GM12878 (cell line): ENCODE data around the gene CCDC8. TPM values are rescaled to one million over a fixed set of nuclear protein-coding genes. Genes with fewer than 3 reads are reported as not detected.

Experiments
- ATAC-seq: fragments of 200-7000 bp; cut with Tn5 transposase; 3 replicates; pipeline ENCODE4 v1.9.1; 2020; ENCODE audit warnings: mild to moderate bottlenecking, moderate library complexity
- BruUV-seq: library from RNA; stranded (reverse); fragments of 400-500 nt; replicated peaks from 2 replicates; lab custom pipeline; 2021; lab: Mats Ljungman, UMichigan
- CTCF ChIA-PET: fragments of 300-600 bp; sonication (Branson Sonifier 250); formaldehyde crosslinking; extraction: SDS; loops from one replicate; lab custom pipeline; 2021; ENCODE audit warnings: inconsistent platforms; lab: Yijun Ruan, JAX
- POLR2A ChIA-PET: fragments of 350-600 bp; formaldehyde crosslinking; extraction: SDS; loops from one replicate; lab custom pipeline; 2021; ENCODE audit warnings: inconsistent platforms; lab: Charles Lee
- RAD21 ChIA-PET: fragments of 300-600 bp; sonication (Branson Sonifier 250); formaldehyde crosslinking; loops from one replicate; lab custom pipeline; 2023; ENCODE audit warnings: antibody characterized with exemption; ENCODE audit not compliant: unreplicated experiment; lab: Charles Lee
- SMC1A ChIA-PET: fragments of 300-600 bp; sonication (Branson Sonifier 250); formaldehyde crosslinking; loops from one replicate; lab custom pipeline; 2023; ENCODE audit not compliant: unreplicated experiment, uncharacterized antibody; lab: Charles Lee
- DNase-seq: peaks from one replicate; pipeline ENCODE4 v3.0.0-alpha.2; 2011; ENCODE audit warnings: low read depth, low spot score
- FAIRE-seq: peaks from 3 replicates; lab custom pipeline; 2011; peaks lifted over from hg19 to GRCh38; lab: Jason Lieb, UNC
- H2AFZ ChIP-seq: 2 replicates; pipeline ENCODE4 v1.6.0; 2011; ENCODE audit warnings: low read depth, low read length, control low read depth; ENCODE audit not compliant: control insufficient read depth
- H3K27ac ChIP-seq: 2 replicates; pipeline ENCODE4 v1.5.1; 2011; ENCODE audit warnings: control low read depth; ENCODE audit not compliant: control insufficient read depth, insufficient read depth
- H3K27me3 ChIP-seq, 2 experiments: replicated peaks in 1 of 2; 2 replicates each; pipeline versions ENCODE4 v1.6.0 to v1.6.1; 2011; ENCODE audit warnings: low read length in 1 of 2; ENCODE audit not compliant: control insufficient read depth in 2 of 2, insufficient read depth in 2 of 2
- H3K36me3 ChIP-seq, 2 experiments: 2 replicates each; pipeline ENCODE4 v1.5.1; 2011; ENCODE audit warnings: low read length in 1 of 2; ENCODE audit not compliant: control insufficient read depth in 2 of 2, insufficient read depth in 2 of 2
- H3K4me1 ChIP-seq: 2 replicates; pipeline ENCODE4 v1.6.1; 2011; ENCODE audit warnings: mild to moderate bottlenecking, low read length, moderate library complexity, mixed read lengths; ENCODE audit not compliant: control insufficient read depth, insufficient read depth
- H3K4me2 ChIP-seq: 2 replicates; pipeline ENCODE4 v1.6.0; 2011; ENCODE audit warnings: control low read depth; ENCODE audit not compliant: control insufficient read depth, insufficient read depth
- H3K4me3 ChIP-seq: fragments of 200-600 bp; sonication (generic); 2 replicates; pipeline ENCODE4 v1.5.1; 2016
- H3K79me2 ChIP-seq: 2 replicates; pipeline ENCODE4 v1.6.0; 2011; ENCODE audit warnings: low read length; ENCODE audit not compliant: control insufficient read depth, insufficient read depth
- H3K9ac ChIP-seq: 2 replicates; pipeline ENCODE4 v1.8.0; 2011; ENCODE audit warnings: low read length, control low read depth, mixed read lengths; ENCODE audit not compliant: control insufficient read depth, insufficient read depth
- H3K9me3 ChIP-seq: replicated peaks from 3 replicates; pipeline ENCODE4 v1.5.1; 2011; ENCODE audit warnings: mild to moderate bottlenecking, low read length; ENCODE audit not compliant: control insufficient read depth, insufficient read depth
- H4K20me1 ChIP-seq: 2 replicates; pipeline ENCODE4 v1.6.0; 2011; ENCODE audit not compliant: control insufficient read depth, insufficient read depth
- ATF3 ChIP-seq: IDR thresholded peaks from 2 replicates; pipeline ENCODE4 v1.6.1; 2011; ENCODE audit warnings: low read depth, mild to moderate bottlenecking, low read length, moderate library complexity, borderline replicate concordance; ENCODE audit errors: extremely low read depth
- CBX3 ChIP-seq: fragments of 200-600 bp; sonication (generic); IDR thresholded peaks from 2 replicates; pipeline ENCODE4 v1.6.1; 2016; ENCODE audit warnings: low read depth, borderline replicate concordance
- EED ChIP-seq: sonication (generic); IDR thresholded peaks from 2 replicates; pipeline ENCODE4 v1.6.1; 2016; ENCODE audit warnings: antibody characterized with exemption, low read depth
- MAX ChIP-seq: IDR thresholded peaks from 2 replicates; pipeline ENCODE4 v1.6.1; 2012; ENCODE audit warnings: low read depth, low read length, improper control_type of control experiment
- MEF2B ChIP-seq: fragments of 450-650 bp; IDR thresholded peaks from 2 replicates; pipeline ENCODE4 v1.6.1; 2018; ENCODE audit warnings: mild to moderate bottlenecking, moderate library complexity; ENCODE audit not compliant: partially characterized antibody, poor library complexity, severe bottlenecking
- MYC ChIP-seq: IDR thresholded peaks from 2 replicates; pipeline ENCODE4 v1.6.1; 2011; ENCODE audit warnings: mild to moderate bottlenecking, low read length, moderate library complexity, inconsistent platforms; ENCODE audit not compliant: insufficient read depth, insufficient replicate concordance, insufficient read length, severe bottlenecking
- NBN ChIP-seq: fragments of 450-650 bp; IDR thresholded peaks from 2 replicates; pipeline ENCODE4 v1.6.1; 2016
- RBBP5 ChIP-seq: fragments of 200-600 bp; sonication (generic); conservative IDR thresholded peaks from 2 replicates; pipeline ENCODE4 v1.6.1; 2016
- SIN3A ChIP-seq: IDR thresholded peaks from 2 replicates; pipeline ENCODE4 v1.6.1; 2012; ENCODE audit warnings: low read depth, low read length, improper control_type of control experiment
- SKIL ChIP-seq: fragments of 450-650 bp; IDR thresholded peaks from 2 replicates; pipeline ENCODE4 v1.6.1; 2017; ENCODE audit warnings: mild to moderate bottlenecking, low read depth, inconsistent platforms; ENCODE audit not compliant: poor library complexity, severe bottlenecking
- SMAD5 ChIP-seq: IDR thresholded peaks from 2 replicates; pipeline ENCODE4 v1.6.1; 2016; ENCODE audit warnings: antibody characterized with exemption, low read depth
- SP1 ChIP-seq: IDR thresholded peaks from one replicate; pipeline ENCODE4 v1.6.1; 2011; ENCODE audit warnings: low read depth, low read length
- SPI1 ChIP-seq: IDR thresholded peaks from 2 replicates; pipeline ENCODE4 v1.6.1; 2011; ENCODE audit warnings: low read depth, mild to moderate bottlenecking, low read length, moderate library complexity, borderline replicate concordance; ENCODE audit not compliant: insufficient read depth
- SREBF1 ChIP-seq: IDR thresholded peaks from 2 replicates; pipeline ENCODE4 v1.6.1; 2012; ENCODE audit warnings: mild to moderate bottlenecking, low read length
- SREBF2 ChIP-seq: IDR thresholded peaks from 2 replicates; pipeline ENCODE4 v1.6.1; 2012; ENCODE audit warnings: mild to moderate bottlenecking, low read length
- USF2 ChIP-seq: IDR thresholded peaks from 2 replicates; pipeline ENCODE4 v1.6.1; 2011; ENCODE audit warnings: low read depth, low read length, improper control_type of control experiment, borderline replicate concordance
- ZSCAN29 ChIP-seq: fragments of 450-650 bp; IDR thresholded peaks from 2 replicates; pipeline ENCODE4 v1.6.1; 2017; ENCODE audit warnings: mild to moderate bottlenecking, moderate library complexity
- WGBS: methylation state at CpG from one replicate; pipeline ENCODE4 v1.1.6; 2016; ENCODE audit warnings: low lambda C conversion rate; ENCODE audit not compliant: insufficient replicate concordance, insufficient coverage; ENCODE audit errors: missing lambda C conversion rate; 5-methylcytosine and 5-hydroxymethylcytosine counted together
- in situ Hi-C: fragments of 300-500 bp; cut with MboI; formaldehyde crosslinking; loops from 9 replicates; pipeline ENCODE4 v1.14.3; 2018; ENCODE audit warnings: mixed read lengths
- intact Hi-C: fragments of 100-400 bp; cut with micrococcal nuclease; formaldehyde crosslinking; loops from one replicate; pipeline ENCODE4 v1.14.2; 2022; ENCODE audit not compliant: unreplicated experiment
- polyA plus RNA-seq, 11 experiments: library from polyadenylated mRNA; depleted of rRNA in 4 of 11; unstranded in 6 of 11; stranded (reverse) in 5 of 11; fragments of >200 nt; fragmentation: Nextera tagmentation in 4 of 11; fragmentation: Illumina TruSeq in 1 of 11; extraction: Ambion mirVana in 4 of 11; extraction: Trizol in 1 of 11; gene quantifications; 1 replicate in 1 of 11; 2 replicates in 10 of 11; pipeline versions ENCODE4 v1.2.1 to v1.2.3, GENCODE V29; 2011 to 2016; ENCODE audit warnings: inconsistent platforms in 2 of 11, missing spikeins in 2 of 11, low read depth in 1 of 11
- total RNA-seq, 4 experiments: library from RNA; depleted of rRNA in 3 of 4; stranded (reverse); fragments of >200 nt in 3 of 4; fragmentation: Illumina TruSeq in 1 of 4; extraction: Trizol in 1 of 4; gene quantifications; 2 replicates each; pipeline versions ENCODE4 v1.2.1 to v1.2.3, GENCODE V29; 2013 to 2021

The CCDC8 gene
- total and polyA plus RNA-seq, 10 of the 15 experiments (the other 5 are each of a cell fraction or from before 2014, with no cell fraction given): under 0.01 to 0.15 (median 0.05) TPM; not detected in 5

- no peaks in the 10 kb centered on the region for H3K4me1 ChIP-seq
- in situ Hi-C loops: no loop called here
- no peak for DNase-seq
- RAD21 ChIA-PET: no interaction called here
- no peak overlapping the region for H3K4me3 ChIP-seq
- H3K36me3 ChIP-seq: peaks cover 29 to 36% of the 10 kb centered on the region in 2 experiments
- WGBS: 98% methylated on average over 31 of the region's 33 CpGs
- H3K9me3 ChIP-seq: no peaks in the 10 kb centered on the region
- no peak overlapping the region for H3K9ac ChIP-seq
- H3K27me3 ChIP-seq: no peaks in the 10 kb centered on the region
- TF ChIP-seq NBN (no peak), SKIL (no peak), SREBF1 (no peak), MEF2B (no peak), EED (no peak), ZSCAN29 (no peak), SPI1 (no peak), SREBF2 (no peak), ATF3 (no peak), USF2 (no peak), SIN3A (no peak), CBX3 (no peak), MYC (no peak), MAX (no peak), SP1 (no peak), SMAD5 (no peak), RBBP5 (no peak)
- TF ChIP-seq, all 136 proteins: peak for 0
- ATAC-seq: no peak
- ChIA-PET SMC1A (interaction anchor here (1.6 kb wide), 1 partner anchor 9 kb away, joined by 3 read pairs; no protein-coding TSS in a partner anchor), CTCF (no interaction called here), POLR2A (no interaction called here)
- Histone ChIP-seq H2AFZ (no peak overlapping the region), H3K4me2 (no peak overlapping the region), H3K79me2 (no peaks in the 10 kb centered on the region), H3K27ac (no peak overlapping the region), H4K20me1 (no peaks in the 10 kb centered on the region)
- intact Hi-C loops: loop anchor here (10.0 kb wide), 1 partner anchor 107 kb away; no protein-coding TSS in a partner anchor
- no peak for FAIRE-seq
- no TSS peak for BruUV-seq
Observed at GRCh38 chr19:46391296-46392251, 21.8 kb downstream of the CCDC8 start.
